Chondrocyte (in vitro differentiated cells): ENCODE measurements around the gene ZFHX3. TPM values are rescaled to one million over a fixed set of nuclear protein-coding genes. Genes with fewer than 3 reads are reported as not detected.

ENCODE experiments used
- DNase-seq: peaks from one replicate; pipeline ENCODE4 v3.0.0; 2021; ENCODE audit warnings: mixed read lengths, low spot score
- H3K27ac Mint-ChIP-seq: one replicate; pipeline ENCODE4 v1.8.0; 2021; ENCODE audit warnings: mild to moderate bottlenecking, moderate library complexity, mixed read lengths; ENCODE audit not compliant: unreplicated experiment
- H3K27me3 Mint-ChIP-seq: 2 replicates; pipeline ENCODE4 v1.8.0; 2021; ENCODE audit warnings: low read depth, mixed read lengths
- H3K36me3 Mint-ChIP-seq: 2 replicates; pipeline ENCODE4 v1.8.0; 2021; ENCODE audit warnings: low read depth, mixed read lengths
- H3K4me1 Mint-ChIP-seq: 2 replicates; pipeline ENCODE4 v1.8.0; 2021; ENCODE audit warnings: low read depth, mild to moderate bottlenecking, mixed read lengths
- H3K4me3 Mint-ChIP-seq: one replicate; pipeline ENCODE4 v1.8.0; 2021; ENCODE audit warnings: mild to moderate bottlenecking, moderate library complexity, mixed read lengths; ENCODE audit not compliant: unreplicated experiment
- H3K9me3 Mint-ChIP-seq: 2 replicates; pipeline ENCODE4 v1.8.0; 2021; ENCODE audit warnings: low read depth, mixed read lengths
- total RNA-seq: library from RNA; stranded (reverse); gene quantifications from 3 replicates; pipeline ENCODE4 v1.2.1, GENCODE V29; 2021
- TF ChIP-seq, protein P1 (sequence below): fragments of 200-600 bp; sonication (generic); IDR thresholded peaks from 2 replicates; pipeline ENCODE4 v1.5.0; 2021; ENCODE audit warnings: antibody characterized with exemption, mild to moderate bottlenecking, moderate library complexity

The ZFHX3 gene
- total RNA-seq, 1 donor from 2014 or later = 86.8 TPM

DNA sequence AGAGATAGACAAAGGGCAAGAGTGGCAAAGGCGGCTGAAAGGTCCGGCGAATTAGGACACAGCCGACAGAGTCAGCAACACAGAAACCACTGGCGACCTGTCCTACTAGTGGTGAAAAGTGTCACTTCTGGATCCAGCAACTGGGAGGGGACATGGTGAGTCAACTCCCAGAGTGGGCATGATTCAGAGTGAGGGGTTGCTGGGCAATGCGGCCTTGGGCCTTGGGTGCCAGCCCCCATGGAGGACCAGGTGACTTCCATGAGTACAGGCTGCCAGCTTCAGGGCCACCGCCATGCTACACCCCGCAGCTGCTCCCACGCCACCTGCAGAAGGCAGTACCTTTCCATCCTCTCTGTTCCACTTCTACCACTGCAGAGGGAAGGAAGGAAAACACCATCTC is 110.6 kb downstream of the ZFHX3 start:
- no peaks in the 10 kb centered on the region for H3K9me3 Mint-ChIP-seq
- TF ChIP-seq, protein P1, sequence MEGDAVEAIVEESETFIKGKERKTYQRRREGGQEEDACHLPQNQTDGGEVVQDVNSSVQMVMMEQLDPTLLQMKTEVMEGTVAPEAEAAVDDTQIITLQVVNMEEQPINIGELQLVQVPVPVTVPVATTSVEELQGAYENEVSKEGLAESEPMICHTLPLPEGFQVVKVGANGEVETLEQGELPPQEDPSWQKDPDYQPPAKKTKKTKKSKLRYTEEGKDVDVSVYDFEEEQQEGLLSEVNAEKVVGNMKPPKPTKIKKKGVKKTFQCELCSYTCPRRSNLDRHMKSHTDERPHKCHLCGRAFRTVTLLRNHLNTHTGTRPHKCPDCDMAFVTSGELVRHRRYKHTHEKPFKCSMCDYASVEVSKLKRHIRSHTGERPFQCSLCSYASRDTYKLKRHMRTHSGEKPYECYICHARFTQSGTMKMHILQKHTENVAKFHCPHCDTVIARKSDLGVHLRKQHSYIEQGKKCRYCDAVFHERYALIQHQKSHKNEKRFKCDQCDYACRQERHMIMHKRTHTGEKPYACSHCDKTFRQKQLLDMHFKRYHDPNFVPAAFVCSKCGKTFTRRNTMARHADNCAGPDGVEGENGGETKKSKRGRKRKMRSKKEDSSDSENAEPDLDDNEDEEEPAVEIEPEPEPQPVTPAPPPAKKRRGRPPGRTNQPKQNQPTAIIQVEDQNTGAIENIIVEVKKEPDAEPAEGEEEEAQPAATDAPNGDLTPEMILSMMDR = peak; percentile 18
- no peak overlapping the region for H3K4me3 Mint-ChIP-seq
- H3K4me1 Mint-ChIP-seq = peaks cover 86% of the 10 kb centered on the region
- H3K27me3 Mint-ChIP-seq = no peaks in the 10 kb centered on the region
- H3K27ac Mint-ChIP-seq = peak overlapping the region; percentile 96
- H3K36me3 Mint-ChIP-seq = peaks cover 15% of the 10 kb centered on the region
- DNase-seq = no peak

DNA sequence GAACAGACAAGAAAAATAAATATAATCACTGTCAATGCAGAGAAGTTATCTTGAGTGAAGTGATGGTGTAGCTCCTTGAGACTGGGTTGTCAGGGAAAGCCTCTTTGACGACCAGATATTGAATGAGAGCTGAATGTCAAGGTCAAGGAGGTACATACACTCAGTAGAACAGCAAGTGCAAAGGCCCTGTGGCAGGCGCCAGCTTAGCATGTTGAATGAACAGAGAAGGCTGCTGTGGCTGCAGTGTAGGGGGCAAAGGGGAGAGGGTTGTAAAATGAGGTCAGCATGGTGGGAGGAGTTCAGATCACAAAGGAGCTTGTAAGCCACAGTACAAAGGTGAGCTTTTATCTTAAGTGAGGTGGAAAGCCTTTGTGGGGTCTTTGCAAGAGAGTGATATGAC is 111.5 kb downstream of the ZFHX3 start:
- Mint-ChIP-seq H3K4me1 (peaks cover 92% of the 10 kb centered on the region), H3K27me3 (no peaks in the 10 kb centered on the region), H3K36me3 (peaks cover 13% of the 10 kb centered on the region), H3K9me3 (no peaks in the 10 kb centered on the region), H3K27ac (peak overlapping the region; percentile 83), H3K4me3 (no peak overlapping the region)
- TF ChIP-seq, protein P1 = no peak
- no peak for DNase-seq

DNA sequence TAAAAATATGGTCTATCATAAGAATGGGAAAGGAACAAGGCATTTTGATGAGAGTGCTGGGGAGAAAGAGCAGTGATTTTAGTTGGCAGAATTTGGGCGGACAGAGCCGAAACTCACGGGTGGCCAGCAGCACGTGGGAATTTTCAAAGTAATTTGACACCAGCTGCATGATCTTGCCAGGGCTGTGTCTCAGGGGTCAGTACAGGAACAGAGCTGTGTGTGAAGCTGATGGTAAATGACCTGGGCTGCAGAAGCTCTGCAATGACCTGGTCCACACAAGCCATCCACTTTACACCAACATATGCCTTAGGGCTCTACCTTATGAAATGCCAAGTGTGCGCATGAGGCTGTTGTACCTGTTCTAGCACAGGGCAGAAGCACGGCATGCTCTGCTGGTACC is 112.0 kb downstream of the ZFHX3 start:
- Mint-ChIP-seq H3K36me3 (peaks cover 13% of the 10 kb centered on the region), H3K4me3 (no peak overlapping the region), H3K27ac (peak overlapping the region; percentile 83), H3K9me3 (no peaks in the 10 kb centered on the region), H3K27me3 (no peaks in the 10 kb centered on the region), H3K4me1 (peaks cover 97% of the 10 kb centered on the region)
- TF ChIP-seq, protein P1 = no peak
- no peak for DNase-seq

DNA sequence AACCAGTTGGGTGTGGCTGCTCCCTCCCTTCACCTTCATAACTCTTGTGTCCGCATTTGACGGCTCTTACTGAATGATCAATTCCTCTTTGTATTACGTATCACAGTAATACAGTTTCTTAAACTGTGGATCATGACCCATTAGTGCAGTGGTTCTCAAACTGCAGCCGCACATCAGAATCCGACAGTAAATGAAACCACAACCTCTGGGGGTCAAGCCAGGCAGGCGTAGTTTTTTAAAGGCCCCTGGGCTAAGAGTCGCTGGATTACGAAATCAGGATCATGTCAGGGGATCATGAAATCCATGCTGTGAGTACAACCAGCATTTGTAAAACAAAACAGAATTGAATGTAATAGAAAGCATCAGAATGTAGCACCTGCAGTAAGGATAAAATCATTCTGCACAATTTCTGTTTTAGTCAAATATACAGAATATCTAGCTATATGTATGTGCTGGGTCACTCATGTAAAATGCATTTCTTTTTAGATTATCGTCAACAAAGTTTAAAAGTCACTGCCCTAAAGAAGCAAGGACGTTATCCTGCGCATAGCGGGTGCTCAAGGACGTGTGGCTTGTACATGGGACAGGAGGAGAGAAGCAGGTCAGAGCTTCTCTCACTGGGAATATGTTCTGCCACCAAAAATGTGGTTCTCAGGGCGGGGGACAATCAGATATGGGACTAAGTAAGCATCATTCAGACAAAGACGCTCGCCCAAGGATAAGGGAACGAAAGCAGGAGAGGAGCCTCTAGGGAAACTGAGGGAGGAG is 113.1 kb downstream of the ZFHX3 start:
- H3K4me3 Mint-ChIP-seq = no peak overlapping the region
- DNase-seq = no peak
- TF ChIP-seq, protein P1 = no peak
- peaks cover 95% of the 10 kb centered on the region for H3K4me1 Mint-ChIP-seq
- H3K27ac Mint-ChIP-seq = peak overlapping the region; percentile 83
- no peaks in the 10 kb centered on the region for H3K9me3 Mint-ChIP-seq
- H3K36me3 Mint-ChIP-seq = peaks cover 13% of the 10 kb centered on the region
- no peaks in the 10 kb centered on the region for H3K27me3 Mint-ChIP-seq

DNA sequence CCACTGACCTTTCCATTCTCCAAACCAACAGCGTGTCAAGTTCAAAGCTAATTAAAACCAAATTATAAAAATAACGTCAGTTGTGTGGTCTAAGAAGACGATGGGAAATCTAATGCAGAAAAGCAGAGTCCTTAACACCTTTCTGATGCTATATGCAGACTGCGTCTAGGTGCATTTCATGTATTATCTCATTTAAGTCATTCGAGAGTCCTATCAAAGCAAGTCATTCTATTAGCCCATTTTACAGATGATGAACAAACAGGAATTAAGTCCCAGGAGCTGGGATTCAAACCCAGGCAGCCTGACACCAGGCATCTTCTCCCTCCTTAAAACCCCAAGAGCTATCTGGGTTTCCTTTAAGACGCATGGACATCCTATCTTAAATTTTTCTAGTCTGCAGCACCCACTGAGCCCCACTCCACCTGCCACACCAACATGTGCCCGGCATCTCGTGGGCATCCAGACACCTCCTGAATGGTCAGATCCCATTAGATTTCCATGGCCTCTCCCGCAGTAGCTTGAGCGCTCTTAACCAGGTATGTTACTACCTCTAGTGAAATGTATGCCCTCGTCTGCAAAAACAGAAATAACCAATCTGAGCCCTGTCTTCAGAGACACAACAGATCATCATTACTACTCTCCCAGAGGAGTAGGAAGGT is 115.1 kb downstream of the ZFHX3 start:
- Mint-ChIP-seq H3K27me3 (no peaks in the 10 kb centered on the region), H3K4me3 (no peak overlapping the region), H3K36me3 (peaks cover 13% of the 10 kb centered on the region), H3K9me3 (no peaks in the 10 kb centered on the region), H3K4me1 (peaks cover 90% of the 10 kb centered on the region), H3K27ac (peak overlapping the region; percentile 90)
- DNase-seq = no peak
- TF ChIP-seq, protein P1 = no peak
